Measurements from ENCODE around the gene FBXO21.
A peak's percentile ranks its signal among the peaks of the same experiment; 100 is the strongest.
"Not testable (repeated sequence)": the region's sequence is repeated elsewhere in the genome, so short reads cannot be mapped to it uniquely, and the experiment has no call there.

FBXO21 gene

GRCh38 chr12:117190210-117190781, at the start of gene FBXO21:
FBXO21 (minus strand) TSS chr12:117190470; CDS start chr12:117190456, 14 bp downstream.
- DNase-seq: peak; percentile 47

- no peak for DNase-seq
Measured at GRCh38 chr12:117236456-117237001, 46.3 kb upstream of the FBXO21 start.

GRCh38 chr12:117235261-117235660, 45.0 kb upstream of the FBXO21 start:
- no peak for DNase-seq

DNA sequence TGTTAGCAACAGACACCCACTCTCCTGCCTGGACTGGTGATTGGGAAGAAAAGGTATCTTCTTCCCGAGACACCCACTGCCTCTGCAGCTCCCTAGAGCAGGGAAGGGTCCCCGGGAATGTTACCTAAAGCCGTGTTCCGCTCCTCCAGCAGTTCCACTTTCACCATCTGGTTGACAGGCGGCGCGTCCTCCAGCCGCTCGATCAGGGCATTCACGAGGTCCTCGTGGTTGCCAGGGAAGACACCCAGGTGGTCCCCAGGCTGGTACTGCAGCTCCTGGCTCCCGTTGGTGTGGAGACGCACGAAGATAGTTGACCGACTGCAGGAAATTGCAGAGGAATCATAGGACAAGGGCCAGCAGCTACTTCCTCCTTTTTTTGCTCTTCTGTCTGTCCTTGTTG, 44.2 kb upstream of the FBXO21 start:
- DNase-seq: no peak

DNA sequence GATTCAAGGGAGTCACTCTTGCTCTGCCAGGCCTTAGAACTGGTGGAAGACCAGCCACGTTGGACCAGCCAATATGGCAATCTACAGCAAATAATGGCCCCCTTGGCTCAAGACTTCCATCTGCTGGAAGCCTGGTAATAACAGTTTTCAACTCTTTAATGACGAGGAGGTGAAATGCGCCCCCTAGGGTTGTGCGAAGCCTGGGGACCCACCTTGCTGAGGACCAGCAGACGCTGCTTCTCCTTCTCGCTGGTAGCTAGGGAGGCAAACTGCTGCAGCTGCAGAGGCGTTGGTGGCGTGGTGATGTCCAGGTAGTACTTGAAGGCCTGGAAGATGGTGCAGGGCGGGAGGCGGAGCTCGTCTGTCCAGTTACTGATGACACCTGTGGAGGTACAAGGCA, 41.5 kb upstream of the FBXO21 start:
- no peak for DNase-seq

- DNase-seq: no peak
Measured at GRCh38 chr12:117228239-117228638, 38.0 kb upstream of the FBXO21 start.

- DNase-seq: no peak
Measured at GRCh38 chr12:117227000-117227653, 36.9 kb upstream of the FBXO21 start.

DNA sequence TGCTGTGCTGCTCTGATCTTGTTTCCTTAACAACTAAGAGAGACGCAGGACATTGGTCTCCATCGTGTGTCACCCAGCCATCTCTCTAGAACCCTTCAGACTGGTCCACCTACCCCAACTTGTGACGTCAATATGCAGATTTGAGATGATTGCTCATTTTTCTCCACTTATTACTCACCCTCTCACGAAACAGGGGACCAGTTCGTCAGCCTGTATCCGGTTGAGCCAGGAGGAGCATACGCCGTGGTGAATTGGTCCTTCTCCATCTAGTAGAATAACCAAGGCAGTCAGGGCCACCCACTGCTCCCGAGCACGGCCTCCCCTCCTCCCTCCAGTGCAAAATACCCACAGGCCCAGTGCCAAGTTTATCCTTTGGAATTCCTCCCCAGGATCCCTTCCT, 36.2 kb upstream of the FBXO21 start:
- no peak for DNase-seq

DNA sequence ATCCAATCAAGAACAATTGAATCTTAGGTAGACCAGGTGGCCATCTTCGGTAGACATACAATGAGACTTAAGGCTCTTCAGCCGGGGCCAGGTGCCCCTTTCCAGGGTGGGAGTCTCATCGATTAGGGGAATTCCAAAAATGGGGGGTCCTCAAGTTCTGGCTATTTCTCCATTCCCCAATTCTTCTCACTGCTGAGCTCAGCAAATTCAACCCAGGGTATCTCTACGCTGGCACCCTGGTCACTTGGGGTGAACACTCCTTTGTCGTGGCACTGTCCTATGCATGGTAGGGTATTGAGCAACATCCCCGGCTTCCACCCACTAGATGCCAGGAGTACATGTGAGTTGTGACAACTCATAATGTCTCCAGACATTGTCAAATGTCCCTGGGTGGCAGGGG, 34.9 kb upstream of the FBXO21 start:
- no peak for DNase-seq

- not testable (repeated sequence) for DNase-seq
Measured at GRCh38 chr12:117220947-117221346, 30.7 kb upstream of the FBXO21 start.

GRCh38 chr12:117218149-117218548, 27.9 kb upstream of the FBXO21 start:
- no peak for DNase-seq

GRCh38 chr12:117216686-117217085, 26.4 kb upstream of the FBXO21 start:
- no peak for DNase-seq

DNA sequence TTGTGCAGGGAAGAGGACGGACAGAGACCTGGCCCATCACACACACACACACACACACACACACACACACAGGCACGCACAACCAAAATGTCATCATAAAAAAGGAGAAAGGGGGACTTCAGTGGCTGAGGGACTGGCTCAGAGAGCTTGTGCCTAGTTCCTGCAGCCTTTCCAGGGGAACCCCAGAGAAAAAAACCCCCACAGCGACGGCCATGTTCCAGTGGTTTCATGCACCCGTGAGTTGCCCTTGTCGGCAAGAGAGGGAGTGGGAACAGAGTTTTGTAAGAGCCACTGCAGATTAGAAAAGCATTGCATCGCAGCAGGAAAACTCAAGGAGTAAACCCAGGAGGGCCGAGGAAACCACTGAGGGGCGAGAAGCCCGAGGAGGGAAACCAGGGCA, 24.5 kb upstream of the FBXO21 start:
- no peak for DNase-seq

DNA sequence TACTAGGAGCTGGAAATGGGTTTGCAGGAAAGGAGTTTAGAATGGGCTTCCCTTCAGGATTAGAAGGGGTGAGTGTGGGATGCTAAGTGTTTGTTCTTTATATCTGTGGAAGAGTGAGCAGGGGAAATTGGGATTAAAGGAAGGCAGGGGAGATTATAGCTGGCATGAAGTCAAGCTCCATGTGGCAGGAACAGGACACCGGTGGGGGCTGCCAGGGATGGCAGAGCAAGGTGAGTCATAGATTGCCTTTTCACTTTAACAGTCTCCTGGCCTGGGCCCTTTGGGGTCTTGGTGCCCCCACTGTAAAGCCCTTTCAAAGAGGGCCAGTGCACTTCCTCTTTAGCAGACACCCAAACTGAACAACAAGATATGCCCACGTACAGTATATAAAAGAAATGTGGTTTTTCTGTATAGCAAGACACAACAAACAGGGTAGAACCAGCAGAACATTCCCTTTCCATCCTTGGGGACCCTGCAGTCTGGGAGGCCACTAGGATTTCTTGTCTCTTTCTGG, 23.1 kb upstream of the FBXO21 start:
- no peak for DNase-seq

GRCh38 chr12:117212563-117213190, 22.4 kb upstream of the FBXO21 start:
- DNase-seq: no peak

- no peak for DNase-seq
Measured at GRCh38 chr12:117210266-117210918, 20.1 kb upstream of the FBXO21 start.

DNA sequence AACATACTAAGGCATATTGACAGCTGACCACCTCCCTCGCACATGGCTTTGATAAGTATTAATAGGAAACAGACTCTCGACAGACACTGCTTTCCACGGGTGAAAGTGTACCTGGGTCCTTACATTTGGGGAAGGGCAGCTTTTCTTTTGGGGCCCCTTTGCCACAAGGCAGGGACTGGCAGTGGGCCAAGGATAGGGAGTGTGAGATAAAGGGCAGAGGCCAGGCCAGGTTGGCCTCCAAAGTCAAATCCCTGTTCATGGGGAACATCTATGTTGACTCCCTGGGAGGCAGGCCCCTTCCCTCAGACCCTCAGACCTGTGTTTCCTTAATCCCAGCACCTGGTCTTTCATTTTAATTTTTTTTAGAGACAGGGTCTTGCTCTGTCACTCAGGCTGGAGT, 19.4 kb upstream of the FBXO21 start:
- DNase-seq: no peak

DNA sequence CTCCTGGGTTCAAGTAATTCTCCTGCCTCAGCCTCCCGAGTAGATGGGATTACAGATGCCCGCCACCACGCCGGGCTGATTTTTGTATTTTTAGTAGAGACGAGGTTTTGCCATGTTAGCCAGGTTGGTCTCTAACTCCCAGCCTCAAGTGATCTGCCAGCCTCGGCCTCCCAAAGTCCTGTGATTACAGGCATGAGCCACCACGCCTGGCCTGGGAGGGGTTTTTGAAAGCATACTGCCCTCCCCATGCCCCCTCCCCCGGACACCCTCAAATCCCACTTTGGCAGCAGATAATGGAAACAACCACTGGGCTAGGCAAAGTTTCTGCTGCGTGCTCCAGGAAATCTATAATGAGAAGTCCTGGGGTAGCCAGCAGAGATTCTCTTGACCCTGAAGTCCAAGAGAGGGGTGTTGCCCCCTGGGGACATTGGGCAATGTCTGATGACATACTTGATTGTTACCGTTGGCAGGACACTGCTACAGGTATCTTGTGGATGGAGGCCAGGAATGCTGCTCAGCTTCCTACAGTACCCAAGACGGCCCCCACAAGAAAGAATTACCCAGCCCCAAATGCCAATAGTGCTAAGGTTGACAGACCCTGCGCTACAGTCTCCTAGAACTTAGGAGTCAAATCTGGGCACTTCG, 18.7 kb upstream of the FBXO21 start:
- no peak for DNase-seq

- no peak for DNase-seq
Measured at GRCh38 chr12:117208206-117208605, 17.9 kb upstream of the FBXO21 start.

- DNase-seq: no peak
Measured at GRCh38 chr12:117207675-117208074, 17.4 kb upstream of the FBXO21 start.

GRCh38 chr12:117202556-117202955, 12.3 kb upstream of the FBXO21 start:
- DNase-seq: no peak

- no peak for DNase-seq
Measured at GRCh38 chr12:117202033-117202432, 11.8 kb upstream of the FBXO21 start.

Measured in NCI-H1436 treated with DMSO at 0.1 percent for 48 hours (cell line).